ENCODE data around the gene SPIRE1. TPM values are rescaled to one million over a fixed set of nuclear protein-coding genes. Genes with fewer than 3 reads are reported as not detected.

SPIRE1 gene
- total RNA-seq, 5 donors from 2014 or later (not counting 1 experiment from before 2014, with no cell fraction given) = 1.1 to 2.9 (median 1.4) TPM

DNA sequence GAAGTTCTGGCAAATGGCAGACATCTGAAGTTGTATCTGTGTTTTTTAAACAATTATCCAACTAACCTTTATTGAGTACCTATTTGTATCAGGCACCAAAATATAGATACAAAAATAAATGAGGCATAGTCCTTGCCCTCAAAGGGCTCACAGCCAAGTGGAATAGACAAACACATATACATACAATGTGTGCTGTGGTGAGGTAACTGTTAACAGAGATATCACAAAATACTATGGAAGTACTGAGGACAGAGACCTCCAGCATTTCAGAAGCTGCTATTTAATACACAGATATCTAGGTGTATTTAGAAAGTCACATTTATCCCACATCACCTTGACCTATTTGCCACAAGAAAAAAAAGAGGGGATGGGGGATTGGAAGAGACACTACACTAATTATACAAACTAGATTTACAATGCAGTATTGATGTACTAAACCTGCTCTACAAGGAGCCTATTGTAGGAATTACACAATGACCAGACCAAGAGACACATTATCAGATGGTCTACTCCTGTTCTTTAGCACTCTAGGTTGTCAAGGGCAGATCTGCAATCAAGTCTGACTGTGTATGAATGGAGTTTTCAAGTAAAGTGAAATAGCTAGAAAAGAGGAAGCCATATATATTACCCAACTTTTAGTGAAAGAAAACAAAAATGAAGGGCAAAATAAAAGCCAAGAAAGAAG lies 62.2 kb downstream of the SPIRE1 start:
- DNase-seq (no peak), ATAC-seq (replicated peaks in 1 of 4) (no peak)
- Mint-ChIP-seq H3K4me3 (no peak overlapping the region), H3K4me1 (peaks cover 14 to 25% (median 15%) of the 10 kb centered on the region in 3 donors), H3K9me3 (no peaks in the 10 kb centered on the region), H3K36me3 (no peaks in the 10 kb centered on the region), H3K27me3 (no peaks in the 10 kb centered on the region), H3K27ac (peak overlapping the region in 1 of 2 donors; percentile 41)
- H3K9me3 ChIP-seq = no peaks in the 10 kb centered on the region
- H3K36me3 ChIP-seq (ENCODE audit: control insufficient read depth in 2 of 2, extremely low read depth in 1 of 2, insufficient read depth in 1 of 2, low read length in 1 of 2) = no peaks in the 10 kb centered on the region
- no peaks in the 10 kb centered on the region for H3K27me3 ChIP-seq (replicated peaks in 1 of 2; ENCODE audit: control insufficient read depth in 2 of 2, extremely low read depth in 1 of 2, insufficient read depth in 2 of 2, low read length in 1 of 2)
- H3K4me3 ChIP-seq (ENCODE audit: control insufficient read depth in 1 of 2, extremely low read depth in 1 of 2, low read length in 1 of 2) = no peak overlapping the region
- CTCF ChIA-PET = no interaction called here
- H3K27ac ChIP-seq (ENCODE audit: low read length) = no peak overlapping the region
- POLR2A ChIA-PET = no interaction called here
- peaks cover 3 to 34% of the 10 kb centered on the region in 2 experiments for H3K4me1 ChIP-seq (ENCODE audit: control insufficient read depth in 1 of 2, extremely low read depth in 1 of 2, insufficient read depth in 2 of 2, low read length in 2 of 2)

DNA sequence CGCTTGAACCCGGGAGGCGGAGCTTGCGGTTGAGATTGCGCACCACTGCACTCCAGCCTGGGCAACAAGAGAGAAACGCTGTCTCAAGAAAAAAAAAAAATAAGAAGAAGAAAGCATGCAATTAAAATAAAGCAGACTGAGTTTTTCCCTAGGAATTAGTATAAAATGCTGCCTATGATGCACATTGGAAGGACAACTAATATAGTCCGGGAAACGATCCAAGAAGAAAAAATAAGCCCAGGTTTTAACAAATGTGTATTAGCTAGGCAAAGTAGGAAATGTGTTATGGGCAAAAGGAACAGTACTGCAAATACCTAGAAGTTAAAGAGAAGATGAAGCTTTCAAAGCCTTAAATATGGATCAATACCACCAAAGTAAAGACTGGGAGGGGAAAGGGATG lies 64.0 kb downstream of the SPIRE1 start:
- Histone ChIP-seq H3K27me3 (replicated peaks in 1 of 2; ENCODE audit: control insufficient read depth in 2 of 2, extremely low read depth in 1 of 2, insufficient read depth in 2 of 2, low read length in 1 of 2) (no peaks in the 10 kb centered on the region), H3K4me1 (ENCODE audit: control insufficient read depth in 1 of 2, extremely low read depth in 1 of 2, insufficient read depth in 2 of 2, low read length in 2 of 2) (peaks cover 3 to 26% of the 10 kb centered on the region in 2 experiments), H3K9me3 (no peaks in the 10 kb centered on the region), H3K36me3 (ENCODE audit: control insufficient read depth in 2 of 2, extremely low read depth in 1 of 2, insufficient read depth in 1 of 2, low read length in 1 of 2) (no peaks in the 10 kb centered on the region), H3K27ac (ENCODE audit: low read length) (no peak overlapping the region), H3K4me3 (ENCODE audit: control insufficient read depth in 1 of 2, extremely low read depth in 1 of 2, low read length in 1 of 2) (no peak overlapping the region)
- no peaks in the 10 kb centered on the region for H3K36me3 Mint-ChIP-seq
- no peak for DNase-seq
- no peaks in the 10 kb centered on the region for H3K27me3 Mint-ChIP-seq
- 95% methylated on average over 6 of the region's 8 CpGs for WGBS (ENCODE audit: insufficient coverage)
- H3K4me3 Mint-ChIP-seq = no peak overlapping the region
- POLR2A ChIA-PET = no interaction called here
- CTCF ChIA-PET = no interaction called here
- H3K9me3 Mint-ChIP-seq = no peaks in the 10 kb centered on the region
- no peak for ATAC-seq (replicated peaks in 1 of 4)
- peaks cover 14 to 18% (median 15%) of the 10 kb centered on the region in 3 donors for H3K4me1 Mint-ChIP-seq
- no peak overlapping the region for H3K27ac Mint-ChIP-seq

DNA sequence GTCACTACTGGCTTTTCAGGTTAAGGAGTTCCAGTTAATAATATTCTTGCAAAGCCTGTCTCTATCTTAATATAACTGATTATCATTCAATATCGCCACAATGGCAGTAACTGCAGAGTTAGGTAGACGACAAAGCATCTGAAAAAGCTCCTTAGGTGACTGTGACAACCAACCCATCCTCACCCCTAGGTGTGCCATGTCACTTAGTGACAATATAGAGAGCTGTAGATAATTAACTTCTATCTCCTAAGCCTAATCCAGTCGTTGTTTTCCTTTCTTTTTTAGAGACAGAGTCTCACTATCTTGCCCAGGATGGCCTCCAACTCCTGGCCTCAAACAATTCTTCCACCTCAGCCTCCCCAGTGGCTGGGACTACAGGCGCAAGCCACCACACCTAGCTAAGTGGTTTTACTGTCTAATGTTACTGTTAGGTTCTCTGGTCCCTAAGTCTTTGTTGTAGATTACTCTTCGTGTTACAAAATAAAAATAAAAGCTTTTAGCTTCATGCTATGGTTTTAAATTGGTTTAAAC lies 65.2 kb downstream of the SPIRE1 start:
- H3K27ac ChIP-seq (ENCODE audit: low read length) = no peak overlapping the region
- DNase-seq (no peak), ATAC-seq (replicated peaks in 1 of 4) (no peak)
- H3K9me3 ChIP-seq = no peaks in the 10 kb centered on the region
- Mint-ChIP-seq H3K36me3 (no peaks in the 10 kb centered on the region), H3K9me3 (no peaks in the 10 kb centered on the region), H3K27me3 (no peaks in the 10 kb centered on the region), H3K27ac (no peak overlapping the region), H3K4me1 (peaks cover 11 to 12% (median 11%) of the 10 kb centered on the region in 3 donors), H3K4me3 (no peak overlapping the region)
- CTCF ChIA-PET = interaction anchor here in 1 of 2 donors (0.6 kb wide), 1 partner anchor 23 kb away, joined by 3 read pairs; no protein-coding TSS in a partner anchor
- no peak overlapping the region for H3K4me3 ChIP-seq (ENCODE audit: control insufficient read depth in 1 of 2, extremely low read depth in 1 of 2, low read length in 1 of 2)
- no peaks in the 10 kb centered on the region for H3K27me3 ChIP-seq (replicated peaks in 1 of 2; ENCODE audit: control insufficient read depth in 2 of 2, extremely low read depth in 1 of 2, insufficient read depth in 2 of 2, low read length in 1 of 2)
- H3K36me3 ChIP-seq (ENCODE audit: control insufficient read depth in 2 of 2, extremely low read depth in 1 of 2, insufficient read depth in 1 of 2, low read length in 1 of 2) = no peaks in the 10 kb centered on the region
- no CpG with 5 or more reads among the region's 5 CpGs for WGBS (ENCODE audit: insufficient coverage)
- POLR2A ChIA-PET = no interaction called here
- peaks cover 3 to 17% of the 10 kb centered on the region in 2 experiments for H3K4me1 ChIP-seq (ENCODE audit: control insufficient read depth in 1 of 2, extremely low read depth in 1 of 2, insufficient read depth in 2 of 2, low read length in 2 of 2)

DNA sequence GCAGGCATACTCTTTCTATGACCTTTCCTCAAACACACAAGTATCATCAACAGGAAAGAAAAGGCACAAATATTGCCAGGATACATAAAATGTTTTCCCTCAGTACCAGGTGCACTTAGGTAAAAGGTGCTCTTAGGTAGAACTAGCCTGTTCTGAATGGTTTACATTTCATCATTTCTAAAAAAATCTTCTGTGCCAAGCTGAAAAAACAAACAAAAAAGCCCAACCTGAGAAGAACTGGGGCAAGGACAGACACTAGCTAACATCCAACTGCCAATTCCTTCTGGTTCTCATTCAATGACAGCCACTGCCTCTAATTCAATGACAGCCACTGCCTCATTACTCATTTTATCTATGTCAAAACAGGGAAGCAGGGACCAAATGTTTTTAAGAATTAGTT lies 68.5 kb downstream of the SPIRE1 start:
- ChIA-PET CTCF (no interaction called here), POLR2A (no interaction called here)
- ATAC-seq (replicated peaks in 1 of 4) = no peak
- Mint-ChIP-seq H3K4me3 (no peak overlapping the region), H3K27me3 (no peaks in the 10 kb centered on the region), H3K27ac (no peak overlapping the region), H3K4me1 (no peaks in the 10 kb centered on the region), H3K9me3 (no peaks in the 10 kb centered on the region), H3K36me3 (no peaks in the 10 kb centered on the region)
- no peaks in the 10 kb centered on the region for H3K36me3 ChIP-seq (ENCODE audit: control insufficient read depth in 2 of 2, extremely low read depth in 1 of 2, insufficient read depth in 1 of 2, low read length in 1 of 2)
- H3K4me3 ChIP-seq (ENCODE audit: control insufficient read depth in 1 of 2, extremely low read depth in 1 of 2, low read length in 1 of 2) = no peak overlapping the region
- no peaks in the 10 kb centered on the region for H3K4me1 ChIP-seq (ENCODE audit: control insufficient read depth in 1 of 2, extremely low read depth in 1 of 2, insufficient read depth in 2 of 2, low read length in 2 of 2)
- DNase-seq = no peak
- H3K9me3 ChIP-seq = no peaks in the 10 kb centered on the region
- H3K27me3 ChIP-seq (replicated peaks in 1 of 2; ENCODE audit: control insufficient read depth in 2 of 2, extremely low read depth in 1 of 2, insufficient read depth in 2 of 2, low read length in 1 of 2) = no peaks in the 10 kb centered on the region
- H3K27ac ChIP-seq (ENCODE audit: low read length) = no peak overlapping the region

DNA sequence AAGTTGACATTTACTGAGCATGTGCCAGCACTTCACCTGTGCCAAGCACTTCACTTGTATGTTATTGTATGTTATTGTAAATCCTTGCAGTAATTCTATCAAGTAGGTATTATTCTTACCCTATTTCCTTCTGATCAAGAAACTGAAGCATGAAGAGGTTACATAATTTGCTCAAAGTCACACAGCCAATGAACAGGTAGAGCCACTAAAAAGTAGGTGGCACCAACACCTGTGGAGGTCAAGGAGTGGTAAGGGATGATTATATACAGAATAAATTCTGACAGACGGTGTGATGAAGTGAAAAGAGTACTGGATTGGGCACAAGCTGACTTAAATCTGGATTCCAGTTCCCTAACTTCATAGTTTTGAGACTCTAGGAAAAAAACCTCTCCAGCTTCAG lies 71.0 kb downstream of the SPIRE1 start:
- Histone ChIP-seq H3K27me3 (replicated peaks in 1 of 2; ENCODE audit: control insufficient read depth in 2 of 2, extremely low read depth in 1 of 2, insufficient read depth in 2 of 2, low read length in 1 of 2) (no peaks in the 10 kb centered on the region), H3K27ac (ENCODE audit: low read length) (no peak overlapping the region), H3K4me1 (ENCODE audit: control insufficient read depth in 1 of 2, extremely low read depth in 1 of 2, insufficient read depth in 2 of 2, low read length in 2 of 2) (no peaks in the 10 kb centered on the region), H3K4me3 (ENCODE audit: control insufficient read depth in 1 of 2, extremely low read depth in 1 of 2, low read length in 1 of 2) (no peak overlapping the region), H3K36me3 (ENCODE audit: control insufficient read depth in 2 of 2, extremely low read depth in 1 of 2, insufficient read depth in 1 of 2, low read length in 1 of 2) (no peaks in the 10 kb centered on the region), H3K9me3 (no peaks in the 10 kb centered on the region)
- no peaks in the 10 kb centered on the region for H3K27me3 Mint-ChIP-seq
- no peaks in the 10 kb centered on the region for H3K4me1 Mint-ChIP-seq
- ChIA-PET CTCF (no interaction called here), POLR2A (no interaction called here)
- H3K4me3 Mint-ChIP-seq = no peak overlapping the region
- no peaks in the 10 kb centered on the region for H3K36me3 Mint-ChIP-seq
- whole genome bisulfite sequencing (ENCODE audit: insufficient coverage) = no CpG with 5 or more reads among the region's 1 CpG
- H3K27ac Mint-ChIP-seq = no peak overlapping the region
- ATAC-seq (replicated peaks in 1 of 4) (no peak), DNase-seq (no peak)
- H3K9me3 Mint-ChIP-seq = no peaks in the 10 kb centered on the region

DNA sequence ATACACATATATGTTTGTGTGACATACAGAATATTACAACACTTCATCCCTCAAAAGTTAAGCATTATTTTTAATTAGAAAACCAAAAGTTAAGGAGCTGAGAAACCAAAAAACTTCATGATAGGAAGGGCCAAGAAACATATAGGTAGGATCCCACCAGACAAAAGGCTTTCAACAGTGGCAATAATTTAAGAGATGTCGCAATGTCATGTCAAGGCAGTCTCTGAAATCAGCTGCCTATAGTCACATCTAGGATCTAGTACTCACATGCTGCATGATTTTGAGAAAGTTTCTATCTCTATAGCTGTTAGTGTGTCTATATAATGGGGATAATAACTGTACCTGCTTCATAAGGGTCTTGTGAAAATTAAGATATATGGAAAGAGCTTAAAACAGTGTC lies 72.7 kb downstream of the SPIRE1 start:
- no peaks in the 10 kb centered on the region for H3K4me1 Mint-ChIP-seq
- Histone ChIP-seq H3K27ac (ENCODE audit: low read length) (no peak overlapping the region), H3K9me3 (no peaks in the 10 kb centered on the region), H3K36me3 (ENCODE audit: control insufficient read depth in 2 of 2, extremely low read depth in 1 of 2, insufficient read depth in 1 of 2, low read length in 1 of 2) (no peaks in the 10 kb centered on the region), H3K4me1 (ENCODE audit: control insufficient read depth in 1 of 2, extremely low read depth in 1 of 2, insufficient read depth in 2 of 2, low read length in 2 of 2) (no peaks in the 10 kb centered on the region), H3K4me3 (ENCODE audit: control insufficient read depth in 1 of 2, extremely low read depth in 1 of 2, low read length in 1 of 2) (no peak overlapping the region), H3K27me3 (replicated peaks in 1 of 2; ENCODE audit: control insufficient read depth in 2 of 2, extremely low read depth in 1 of 2, insufficient read depth in 2 of 2, low read length in 1 of 2) (no peaks in the 10 kb centered on the region)
- ChIA-PET POLR2A (no interaction called here), CTCF (no interaction called here)
- ATAC-seq (replicated peaks in 1 of 4) = no peak
- no peaks in the 10 kb centered on the region for H3K9me3 Mint-ChIP-seq
- H3K36me3 Mint-ChIP-seq = no peaks in the 10 kb centered on the region
- no peak overlapping the region for H3K27ac Mint-ChIP-seq
- no peaks in the 10 kb centered on the region for H3K27me3 Mint-ChIP-seq
- no CpG with 5 or more reads among the region's 1 CpG for WGBS (ENCODE audit: insufficient coverage)
- no peak for DNase-seq
- no peak overlapping the region for H3K4me3 Mint-ChIP-seq

Data from T-cell (primary cell).